ENCODE measurements around the gene MBLAC1. TPM values are rescaled to one million over a fixed set of nuclear protein-coding genes. Genes with fewer than 3 reads are reported as not detected.
"Not testable (repeated sequence)": the region's sequence is repeated elsewhere in the genome, so short reads cannot be mapped to it uniquely, and the experiment has no call there.

The MBLAC1 gene
- total and polyA plus RNA-seq, 8 donors: 1.1 to 3.7 (median 1.9) TPM

DNA sequence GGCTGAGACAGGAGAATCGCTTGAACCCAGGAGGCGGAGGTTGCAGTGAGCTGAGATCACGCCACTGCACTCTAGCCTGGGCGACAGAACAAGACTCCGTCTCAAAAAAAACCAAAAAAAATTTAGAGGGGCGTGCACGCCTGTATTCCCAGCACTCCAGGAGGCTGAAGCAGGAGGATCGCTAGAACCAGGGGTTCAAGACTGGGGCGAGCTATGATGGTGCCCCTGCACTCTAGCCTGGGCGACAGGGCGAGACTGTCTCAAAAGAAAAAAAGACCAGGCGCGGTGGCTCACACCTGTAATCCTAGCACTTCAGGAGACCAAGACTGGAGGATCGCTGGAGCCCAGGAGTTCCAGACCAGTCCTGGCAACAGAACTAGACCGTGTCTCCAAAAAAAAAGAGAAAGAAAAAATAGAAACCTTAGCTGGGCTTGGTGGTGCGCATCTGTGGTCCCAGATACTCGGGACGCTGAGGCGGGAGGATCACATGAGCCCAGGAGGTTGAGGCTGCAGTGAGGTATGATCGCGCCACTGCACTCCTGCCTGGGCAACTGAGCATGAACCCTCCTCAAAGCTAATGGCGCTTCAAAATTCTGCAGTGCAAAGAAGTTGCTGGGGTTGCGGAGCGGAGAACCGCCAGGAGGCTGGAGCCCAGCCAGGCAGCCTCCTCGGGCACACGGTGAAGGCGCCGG lies 382 bp upstream of the MBLAC1 start:
- Histone ChIP-seq H3K4me1 (peaks cover 0 to 13% (median 8%) of the 10 kb centered on the region in 3 donors), H3K4me3 (peak overlapping the region; percentile 54 to 98 (median 94)), H3K27me3 (no peaks in the 10 kb centered on the region), H3K36me3 (no peaks in the 10 kb centered on the region), H3K9me3 (no peaks in the 10 kb centered on the region), H3K27ac (peak overlapping the region; percentile 84 to 94 (median 89))
- FAIRE-seq: no peak
- TF ChIP-seq, protein P1, sequence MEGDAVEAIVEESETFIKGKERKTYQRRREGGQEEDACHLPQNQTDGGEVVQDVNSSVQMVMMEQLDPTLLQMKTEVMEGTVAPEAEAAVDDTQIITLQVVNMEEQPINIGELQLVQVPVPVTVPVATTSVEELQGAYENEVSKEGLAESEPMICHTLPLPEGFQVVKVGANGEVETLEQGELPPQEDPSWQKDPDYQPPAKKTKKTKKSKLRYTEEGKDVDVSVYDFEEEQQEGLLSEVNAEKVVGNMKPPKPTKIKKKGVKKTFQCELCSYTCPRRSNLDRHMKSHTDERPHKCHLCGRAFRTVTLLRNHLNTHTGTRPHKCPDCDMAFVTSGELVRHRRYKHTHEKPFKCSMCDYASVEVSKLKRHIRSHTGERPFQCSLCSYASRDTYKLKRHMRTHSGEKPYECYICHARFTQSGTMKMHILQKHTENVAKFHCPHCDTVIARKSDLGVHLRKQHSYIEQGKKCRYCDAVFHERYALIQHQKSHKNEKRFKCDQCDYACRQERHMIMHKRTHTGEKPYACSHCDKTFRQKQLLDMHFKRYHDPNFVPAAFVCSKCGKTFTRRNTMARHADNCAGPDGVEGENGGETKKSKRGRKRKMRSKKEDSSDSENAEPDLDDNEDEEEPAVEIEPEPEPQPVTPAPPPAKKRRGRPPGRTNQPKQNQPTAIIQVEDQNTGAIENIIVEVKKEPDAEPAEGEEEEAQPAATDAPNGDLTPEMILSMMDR (IDR thresholded peaks at IDR 0.05): no peak
- 9 to 10% methylated on average over 29 of the region's 29 CpGs for WGBS, 2 donors
- DNase-seq: peak in 1 of 6 donors; percentile 86
- ATAC-seq: peak; percentile 0 to 51 (median 31)
- intact Hi-C loops (cut with DNase I): no loop called here

DNA sequence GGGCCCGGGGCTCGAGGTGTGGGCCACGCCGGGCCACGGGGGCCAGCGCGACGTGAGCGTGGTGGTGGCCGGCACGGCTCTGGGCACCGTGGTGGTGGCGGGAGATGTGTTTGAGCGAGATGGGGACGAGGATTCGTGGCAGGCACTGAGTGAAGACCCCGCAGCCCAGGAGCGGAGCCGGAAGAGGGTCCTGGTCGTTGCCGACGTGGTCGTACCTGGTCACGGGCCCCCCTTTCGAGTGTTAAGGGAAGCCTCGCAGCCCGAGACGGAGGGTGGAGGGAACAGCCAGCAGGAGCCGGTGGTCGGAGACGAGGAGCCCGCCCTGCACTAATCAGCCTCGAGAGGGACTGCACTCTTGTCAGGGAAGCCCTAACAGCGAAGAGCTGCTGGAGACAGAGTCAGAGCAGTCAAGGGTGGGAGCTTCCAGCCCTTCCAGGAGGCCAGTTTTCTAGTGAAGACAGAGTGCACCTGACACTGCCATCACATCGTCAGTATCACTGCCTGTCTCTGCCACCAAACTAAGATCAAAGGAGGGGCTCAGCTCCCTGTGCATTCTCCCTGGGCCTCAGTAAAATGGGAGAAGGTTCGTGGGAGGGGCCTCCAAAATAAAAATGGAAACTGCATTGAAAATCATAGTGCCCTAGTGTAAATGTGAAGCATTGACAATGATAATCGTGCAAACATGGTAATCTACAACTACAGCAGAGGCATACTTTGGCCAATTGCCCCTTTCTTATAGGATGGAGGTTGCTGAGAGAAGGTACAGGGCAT lies 1.3 kb downstream of the MBLAC1 start:
- TF ChIP-seq, protein P1 (IDR thresholded peaks at IDR 0.05): no peak
- H3K4me3 ChIP-seq: peak overlapping the region; percentile 54 to 98 (median 94)
- FAIRE-seq: no peak
- WGBS, 2 donors: 3 to 8% methylated on average over 25 to 37 of the region's 37 CpGs
- H3K4me1 ChIP-seq: peaks cover 0 to 14% (median 8%) of the 10 kb centered on the region in 3 donors
- peak in 1 of 4 donors; percentile 1 for ATAC-seq
- H3K27me3 ChIP-seq: no peaks in the 10 kb centered on the region
- peak overlapping the region; percentile 84 to 94 (median 89) for H3K27ac ChIP-seq
- intact Hi-C loops (cut with DNase I): no loop called here
- H3K36me3 ChIP-seq: no peaks in the 10 kb centered on the region
- no peaks in the 10 kb centered on the region for H3K9me3 ChIP-seq
- peak in 2 of 6 donors; percentile 30 to 81 for DNase-seq

DNA sequence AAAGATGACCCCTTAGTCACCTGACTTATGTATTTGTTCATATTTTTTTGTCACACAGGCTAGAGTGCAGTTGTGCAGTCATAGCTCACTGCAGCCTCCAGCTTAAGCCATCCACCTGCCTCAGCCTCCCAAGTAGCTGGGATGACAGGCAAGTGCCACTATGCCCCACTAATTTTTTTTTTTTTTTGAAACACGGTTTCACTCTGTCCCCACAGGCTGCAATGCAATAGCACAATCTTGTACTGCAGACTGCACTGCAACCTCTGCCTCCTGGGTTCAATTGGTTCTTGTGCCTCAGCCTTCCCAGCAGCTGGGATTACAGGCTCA lies 1.8 kb downstream of the MBLAC1 start:
- no peaks in the 10 kb centered on the region for H3K27me3 ChIP-seq
- intact Hi-C loops (cut with DNase I): no loop called here
- TF ChIP-seq, protein P1 (IDR thresholded peaks at IDR 0.05): no peak
- H3K4me3 ChIP-seq: no peak overlapping the region
- H3K9me3 ChIP-seq: no peaks in the 10 kb centered on the region
- DNase-seq (no peak), ATAC-seq (no peak), FAIRE-seq (no peak)
- no peaks in the 10 kb centered on the region for H3K36me3 ChIP-seq
- 50 to 56% methylated on average over 1 of the region's 1 CpG for WGBS, 2 donors
- peaks cover 0 to 14% (median 8%) of the 10 kb centered on the region in 3 donors for H3K4me1 ChIP-seq
- no peak overlapping the region for H3K27ac ChIP-seq

DNA sequence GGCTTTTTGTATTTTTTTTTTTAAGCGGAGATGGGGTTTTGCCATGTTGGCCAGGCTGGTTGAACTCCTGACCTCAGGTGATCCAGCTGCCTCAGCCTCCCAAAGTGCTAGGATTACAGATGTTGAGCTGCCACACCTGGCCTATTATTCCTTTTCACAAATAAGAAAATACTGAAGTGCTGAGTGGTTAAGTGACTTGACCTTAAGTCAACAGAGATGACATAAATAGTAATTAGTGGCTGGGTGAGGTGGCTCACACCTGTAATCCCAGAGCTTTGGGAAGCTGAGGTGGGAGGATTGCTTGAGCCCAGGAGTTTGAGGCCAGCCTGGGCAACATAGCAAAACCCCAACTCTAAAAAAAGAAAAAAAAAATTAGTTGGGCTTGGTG lies 3.4 kb downstream of the MBLAC1 start:
- 91 to 94% methylated on average over 1 of the region's 1 CpG for WGBS, 2 donors
- not testable (repeated sequence) for H3K9me3 ChIP-seq, H3K27me3 ChIP-seq, DNase-seq, ATAC-seq, H3K36me3 ChIP-seq, FAIRE-seq, H3K4me3 ChIP-seq
- peaks cover 0 to 14% (median 8%) of the 10 kb centered on the region in 3 donors for H3K4me1 ChIP-seq
- intact Hi-C loops (cut with DNase I): loop anchor here in 1 of 3 donors (10.0 kb wide), 1 partner anchor 85 kb away; the partner anchor contains the start of gene PVRIG
- H3K27ac ChIP-seq: peak overlapping the region in 3 of 4 donors; percentile 41 to 78 (median 60)

DNA sequence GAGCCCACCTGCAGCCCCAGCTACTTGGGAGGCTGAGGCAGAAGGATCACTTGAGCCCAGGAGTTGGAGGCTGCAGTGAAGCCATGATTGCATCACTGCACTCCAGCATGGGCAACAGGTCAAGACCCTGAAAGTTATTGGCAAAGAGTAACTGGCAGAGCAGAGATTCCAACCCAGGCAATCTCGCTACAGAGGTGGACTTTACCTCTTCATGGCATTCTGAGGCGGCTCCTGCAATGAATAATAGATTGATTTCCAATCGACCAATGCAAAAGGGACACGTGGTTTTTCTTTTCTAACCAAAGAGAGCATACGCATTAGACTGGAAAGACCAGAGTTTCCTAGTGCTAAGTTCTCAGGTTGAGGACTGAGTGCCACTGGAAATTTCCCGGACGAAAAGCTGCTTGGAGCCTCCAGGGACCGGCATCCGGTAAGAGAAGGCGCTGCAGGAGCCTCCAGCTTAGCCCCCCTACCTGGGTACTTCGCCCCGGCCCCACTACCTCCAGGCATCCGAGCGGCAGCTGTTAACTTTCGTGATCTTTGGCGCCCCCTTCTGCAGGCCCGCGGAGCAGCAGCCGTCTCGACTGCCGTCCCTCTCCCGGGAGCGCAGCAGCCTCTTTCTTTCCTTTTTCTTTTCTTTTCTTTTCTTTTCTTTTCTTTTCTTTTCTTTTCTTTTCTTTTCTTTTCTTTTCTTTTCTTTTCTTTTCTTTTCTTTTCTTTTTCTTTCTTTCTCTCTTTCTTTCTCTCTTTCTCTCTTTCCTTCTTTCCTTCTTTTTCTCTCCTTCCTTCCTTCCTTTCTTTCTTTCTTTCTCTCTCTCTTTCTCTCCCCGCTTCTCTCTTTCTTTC lies 4.1 kb downstream of the MBLAC1 start:
- Histone ChIP-seq H3K27me3 (no peaks in the 10 kb centered on the region), H3K9me3 (no peaks in the 10 kb centered on the region), H3K4me3 (peak overlapping the region in 2 of 4 donors; percentile 17 to 36), H3K27ac (peak overlapping the region; percentile 41 to 78 (median 60)), H3K4me1 (peaks cover 0 to 10% (median 4%) of the 10 kb centered on the region in 3 donors), H3K36me3 (no peaks in the 10 kb centered on the region)
- peak; percentile 39 to 55 (median 53) for ATAC-seq
- DNase-seq: peak; percentile 77 to 94 (median 88)
- 3 to 5% methylated on average over 24 of the region's 24 CpGs for WGBS, 2 donors
- intact Hi-C loops (cut with DNase I): loop anchor here in 1 of 3 donors (10.0 kb wide), 1 partner anchor 84 kb away; the partner anchor contains the start of gene PVRIG
- no peak for FAIRE-seq
- TF ChIP-seq, protein P1 (IDR thresholded peaks at IDR 0.05): peak; percentile 64 to 81 (median 69)
